GM21381 (cell line): ENCODE measurements around the gene WDR46.

ENCODE experiments used
- ATAC-seq: cut with Tn5 transposase; IDR thresholded peaks from one replicate; pipeline ENCODE4 v1.9.1; 2021; ENCODE audit warnings: mild to moderate bottlenecking, moderate library complexity; ENCODE audit not compliant: unreplicated experiment

Gene WDR46

GRCh38 chr6:33313709-33314514 is 24.9 kb upstream of the WDR46 start, which contains the start of gene TAPBP:
TSS of gene TAPBP (minus strand) at chr6:33314078. CDS start at chr6:33314041, 37 bp downstream.
- ATAC-seq = peak; percentile 45

DNA sequence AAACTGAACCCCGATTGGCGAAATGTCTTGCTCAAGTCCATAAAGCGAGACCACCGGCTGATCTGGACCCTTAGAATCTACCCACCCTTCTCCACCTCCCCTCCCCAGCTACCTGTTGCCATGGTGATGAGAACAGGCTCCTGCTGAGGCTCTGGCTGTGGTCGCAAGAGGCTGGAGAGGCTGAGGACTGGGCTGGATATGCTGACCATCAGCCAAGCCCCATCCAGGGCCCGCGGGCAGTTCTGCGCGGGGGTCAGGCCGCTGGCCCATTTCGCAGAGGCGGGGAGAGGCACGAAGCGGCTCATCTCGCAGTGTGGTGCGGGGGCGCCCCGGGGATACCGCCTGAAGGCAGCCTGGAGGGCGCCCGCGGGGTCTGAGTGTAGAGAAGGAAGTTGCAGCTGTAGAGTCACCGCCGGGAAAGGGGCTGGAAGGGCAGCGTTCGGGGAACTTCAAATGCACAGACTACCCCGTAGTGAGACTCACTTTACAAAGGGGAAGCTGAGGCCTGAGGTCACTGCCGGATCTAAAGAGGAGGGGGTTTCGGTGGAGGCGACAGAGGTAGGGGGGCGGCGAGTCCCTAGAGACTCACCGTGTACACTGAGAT is 24.2 kb upstream of the WDR46 start:
- peak; percentile 1 for ATAC-seq

- no peak for ATAC-seq
Observed at GRCh38 chr6:33312361-33313104, 23.5 kb upstream of the WDR46 start.

- ATAC-seq = no peak
Observed at GRCh38 chr6:33306356-33306755, 17.3 kb upstream of the WDR46 start.

DNA sequence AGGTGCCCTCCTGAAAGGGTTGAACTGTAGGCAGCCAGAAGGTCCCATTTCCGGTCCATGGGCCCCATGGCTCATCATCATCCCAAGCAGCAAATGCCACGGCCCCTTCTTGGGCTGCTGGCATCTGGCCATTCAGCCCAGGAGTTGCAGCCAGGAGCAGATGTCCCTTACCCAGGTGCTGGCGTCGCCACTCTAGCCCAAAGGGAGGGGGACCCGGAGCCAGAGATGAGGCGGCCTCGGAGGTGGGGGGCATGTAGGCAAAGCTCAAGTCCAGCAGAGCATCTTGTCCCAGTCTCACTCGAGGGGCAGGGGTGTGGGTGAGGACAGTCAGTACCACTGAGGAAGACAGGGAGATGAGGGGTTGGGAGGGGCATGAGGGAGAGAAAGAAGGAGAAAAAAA is 16.0 kb upstream of the WDR46 start:
- no peak for ATAC-seq

DNA sequence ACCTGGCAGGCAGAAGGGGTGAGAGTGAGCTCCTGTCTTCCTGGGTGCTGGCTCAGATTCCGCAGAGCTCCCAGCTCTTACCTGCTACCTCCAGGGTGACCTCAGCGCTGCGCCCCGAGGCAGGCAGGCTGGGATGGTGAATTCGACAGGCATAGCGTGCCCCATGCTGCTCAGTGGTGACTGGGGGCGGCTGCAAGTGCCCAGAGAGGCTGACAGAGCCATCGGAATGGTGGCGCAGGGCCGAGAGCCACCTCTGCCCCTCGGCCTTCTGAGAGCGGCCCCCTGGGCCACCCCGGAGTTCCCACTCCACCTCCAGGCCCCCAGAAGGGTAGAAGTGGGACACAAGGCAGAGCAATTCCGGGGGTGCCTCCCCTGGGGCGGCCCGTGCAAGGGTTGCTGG is 15.2 kb upstream of the WDR46 start:
- ATAC-seq = no peak

- no peak for ATAC-seq
Observed at GRCh38 chr6:33301877-33302276, 12.8 kb upstream of the WDR46 start.

- ATAC-seq = peak; percentile 66
Observed at GRCh38 chr6:33299237-33299944, 10.4 kb upstream of the WDR46 start.

DNA sequence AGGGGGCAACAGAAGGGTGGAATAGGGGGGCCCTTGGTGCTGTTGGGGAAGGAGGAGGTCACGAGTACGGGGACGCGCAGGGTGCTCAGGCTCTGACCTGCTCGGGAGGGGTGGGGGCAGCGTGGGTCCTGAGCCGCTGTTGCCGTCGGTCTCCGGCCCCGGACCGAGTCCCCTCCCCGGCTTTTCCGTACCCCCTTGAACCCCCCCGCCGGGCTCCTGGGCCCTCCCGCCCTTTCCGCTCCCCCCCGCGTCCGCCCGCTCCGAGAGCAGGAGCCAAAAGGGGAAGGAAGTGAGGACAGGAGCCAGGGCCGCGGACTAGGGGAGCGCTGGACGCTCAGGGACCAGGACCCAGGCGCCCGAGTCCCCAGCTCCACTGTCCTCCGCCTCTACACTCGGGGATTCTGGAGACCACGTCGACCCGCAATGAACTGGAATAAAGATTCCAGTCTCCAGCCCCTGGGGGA is 9.8 kb upstream of the WDR46 start, which contains the start of gene RGL2:
TSS of gene RGL2 (minus strand) at position 170 of the 464 bp plus-strand sequence. CDS start 332 bp downstream, outside the sequence.
- ATAC-seq = no peak

DNA sequence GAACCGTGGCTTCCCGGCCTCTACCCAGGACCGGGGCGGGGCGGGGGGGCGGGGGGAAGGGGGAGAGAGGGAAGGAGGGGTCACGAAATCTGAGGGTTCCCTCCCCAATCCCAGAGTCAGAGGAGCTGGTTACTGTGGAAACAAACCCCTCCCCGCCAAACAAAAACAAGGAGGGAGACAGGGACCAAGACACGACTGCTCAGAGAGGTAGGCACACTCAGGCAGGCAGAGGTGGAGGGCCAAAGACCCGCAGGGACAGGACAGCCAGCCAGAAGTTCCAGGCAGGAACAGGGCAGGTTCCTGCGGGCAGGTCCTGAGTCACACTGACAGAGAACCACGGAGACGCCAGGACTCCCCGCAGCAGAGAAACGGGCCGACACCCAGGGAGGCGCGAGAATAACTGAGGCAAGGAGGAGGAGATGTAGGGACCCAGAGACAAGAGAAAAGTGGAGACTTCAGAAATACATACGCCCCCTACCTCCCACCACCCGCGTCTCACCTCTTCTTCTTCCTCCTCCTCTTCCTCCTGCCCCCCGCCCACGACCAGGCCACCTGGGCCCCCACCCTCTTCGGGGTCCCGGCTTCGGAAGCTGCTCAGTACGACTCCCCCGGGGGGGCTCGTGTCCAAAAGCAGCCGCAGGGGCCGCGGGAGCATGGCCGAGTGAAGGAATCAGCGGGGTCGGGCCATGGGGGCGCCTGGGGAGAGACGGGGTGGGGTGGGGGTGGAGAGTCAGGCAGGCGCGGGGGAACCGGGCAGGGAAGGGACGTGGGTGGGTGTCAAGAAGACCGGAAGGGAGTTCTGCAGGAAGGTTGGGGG is 9.1 kb upstream of the WDR46 start:
- ATAC-seq = no peak

DNA sequence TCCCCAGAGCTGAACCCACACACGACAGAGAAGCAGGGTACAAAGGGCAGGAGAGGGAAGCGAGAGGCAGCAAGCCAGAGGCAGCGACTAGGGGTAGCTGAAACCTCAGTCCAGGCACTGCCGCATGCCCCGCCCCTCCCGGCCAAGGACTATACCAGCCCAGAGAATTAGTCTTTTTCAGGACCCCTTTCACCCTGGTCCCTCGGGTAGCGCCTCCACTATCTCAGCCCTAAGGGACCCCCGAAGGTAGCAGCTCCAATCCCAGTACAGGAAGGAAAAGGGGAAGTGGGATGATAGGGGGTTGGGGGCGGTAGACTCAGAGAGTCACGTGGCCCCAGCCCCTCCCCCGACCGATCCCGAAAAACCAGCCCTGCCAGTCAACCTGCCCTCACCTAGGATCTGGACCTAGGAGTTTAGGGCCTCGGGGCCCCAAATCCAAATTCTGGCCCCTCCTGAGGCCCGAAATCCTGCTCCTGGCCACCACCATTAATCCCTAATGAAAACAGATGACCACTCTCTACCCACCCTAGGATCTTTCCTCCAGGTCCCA is 8.4 kb upstream of the WDR46 start:
- no peak for ATAC-seq

- no peak for ATAC-seq
Observed at GRCh38 chr6:33296797-33297405, 7.9 kb upstream of the WDR46 start.

DNA sequence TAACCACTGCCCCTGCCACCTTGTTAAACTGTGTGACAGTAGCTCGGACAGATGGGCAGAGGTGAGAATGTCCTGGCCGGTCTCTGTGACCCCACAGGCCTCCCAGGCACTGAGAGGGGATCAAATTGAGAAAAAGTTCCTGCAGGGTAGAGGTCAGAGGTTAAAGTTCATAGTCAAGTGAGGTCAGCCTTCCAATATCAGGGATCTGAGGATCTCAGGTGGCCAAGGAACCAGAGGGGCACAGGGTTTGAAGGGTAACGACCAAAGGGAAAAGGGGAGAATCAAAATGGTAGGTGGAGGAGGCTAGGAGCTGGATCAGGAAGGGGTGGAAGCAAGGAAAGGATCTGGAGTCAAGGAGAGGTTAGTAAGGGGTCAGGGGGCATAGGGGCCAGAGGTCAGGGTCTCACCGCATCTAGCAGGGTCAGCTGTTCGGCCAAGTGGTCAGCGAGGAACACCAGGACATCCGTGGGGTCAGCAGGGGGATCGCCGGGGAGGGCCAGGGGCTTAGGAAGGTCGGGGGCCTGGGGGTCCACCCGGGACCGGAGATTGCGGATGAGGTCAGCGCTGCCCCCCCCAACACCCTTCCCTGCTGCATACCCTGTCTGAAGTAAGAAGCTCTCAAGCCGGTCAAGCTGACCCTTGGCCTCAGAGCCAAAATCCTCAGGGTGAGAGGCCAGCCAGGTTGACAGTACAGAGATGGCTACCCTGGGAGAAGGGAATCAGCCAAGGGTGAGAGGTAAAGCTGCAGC is 6.8 kb upstream of the WDR46 start:
- ATAC-seq = no peak

GRCh38 chr6:33294086-33294823 is 5.2 kb upstream of the WDR46 start:
- no peak for ATAC-seq

- no peak for ATAC-seq
Observed at GRCh38 chr6:33292996-33293682, 4.1 kb upstream of the WDR46 start.

DNA sequence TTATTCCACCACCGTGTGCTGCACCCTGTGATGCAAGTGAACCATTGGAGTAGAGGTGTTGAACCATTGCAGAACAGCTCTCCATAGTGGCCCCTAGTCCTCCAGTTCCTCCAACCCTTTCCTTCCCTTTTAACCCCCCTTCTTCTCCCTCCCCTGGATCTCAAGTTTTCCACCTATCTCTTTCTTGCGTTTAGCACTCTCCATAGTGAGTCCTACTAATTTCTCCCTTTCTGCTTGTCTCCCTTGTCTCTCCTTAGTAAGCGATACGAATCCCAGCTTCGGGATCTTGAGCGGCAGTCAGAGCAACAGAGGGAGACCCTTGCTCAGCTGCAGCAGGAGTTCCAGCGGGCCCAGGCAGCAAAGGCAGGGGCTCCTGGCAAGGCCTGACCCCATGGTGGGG is 1.4 kb upstream of the WDR46 start:
- ATAC-seq = no peak

DNA sequence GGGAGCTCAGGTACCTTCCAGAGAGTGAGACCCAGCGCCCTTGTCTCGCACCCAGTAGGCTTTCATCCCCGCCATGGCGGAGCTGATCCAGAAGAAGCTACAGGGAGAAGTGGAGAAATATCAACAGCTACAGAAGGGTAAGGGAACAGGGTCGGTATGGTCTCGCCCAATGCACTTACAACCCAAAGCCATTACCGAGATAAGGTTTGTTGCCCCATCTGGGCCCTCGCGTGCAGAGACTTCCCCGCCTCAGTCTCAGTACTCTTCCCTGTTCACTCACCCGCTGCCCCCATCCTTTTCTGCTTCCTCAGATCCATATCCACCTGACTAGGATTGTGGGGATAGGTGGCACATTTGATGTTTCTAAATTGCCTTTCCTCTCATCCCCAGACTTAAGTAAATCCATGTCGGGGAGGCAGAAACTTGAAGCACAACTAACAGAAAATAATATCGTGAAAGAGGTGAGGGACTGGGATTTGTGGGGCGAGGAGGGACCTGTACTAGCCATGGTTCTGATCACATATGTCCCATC is 811 bp upstream of the WDR46 start:
- ATAC-seq = no peak
